ENCODE results near the gene U2AF1L4. TPM values are rescaled to one million over a fixed set of nuclear protein-coding genes. Genes with fewer than 3 reads are reported as not detected.
A peak's percentile ranks its signal among the peaks of the same experiment; 100 is the strongest.

Gene U2AF1L4
- total RNA-seq, 1 experiment from 2014 or later = 24.6 TPM

- H3K27ac Mint-ChIP-seq (ENCODE audit: unreplicated experiment) = peak overlapping the region; percentile 87
- H3K9me3 Mint-ChIP-seq (ENCODE audit: unreplicated experiment) = no peaks in the 10 kb centered on the region
- ChIA-PET POLR2A (interaction anchor here (1.0 to 1.1 kb wide), 2 partner anchors 9 to 21 kb away, joined by 3 to 4 read pairs; partner anchors contain the start of gene LIN37), CTCF (interaction anchor here (1.0 kb wide), 1 partner anchor 9 kb away, joined by 3 read pairs; the partner anchor contains the start of gene LIN37)
- peak overlapping the region; percentile 53 for H3K4me3 ChIP-seq (ENCODE audit: low read depth, low read length)
- peaks cover 76% of the 10 kb centered on the region for H3K36me3 Mint-ChIP-seq (ENCODE audit: insufficient read depth, unreplicated experiment)
- peaks cover 8% of the 10 kb centered on the region; the same call in 1 of the 2 replicates for H3K36me3 ChIP-seq (ENCODE audit: control insufficient read depth, insufficient read depth, low read length)
- H3K4me1 ChIP-seq = peaks cover 6% of the 10 kb centered on the region; the same call in 1 of the 2 replicates
- no TSS peak for BruUV-seq (replicated peaks)
- no peaks in the 10 kb centered on the region for H3K9me3 ChIP-seq
- H3K4me3 Mint-ChIP-seq (ENCODE audit: unreplicated experiment) = peak overlapping the region; percentile 97
- TF ChIP-seq CTCF (IDR thresholded peaks at IDR 0.05; ENCODE audit: insufficient read depth in 1 of 2, low read depth in 1 of 2, low read length in 1 of 2, severe bottlenecking in 1 of 2, unreplicated experiment in 1 of 2) = no peak
- H3K27me3 Mint-ChIP-seq (ENCODE audit: insufficient read depth, unreplicated experiment) = no peaks in the 10 kb centered on the region
- DNase-seq = no peak
- H3K27me3 ChIP-seq (replicated peaks; ENCODE audit: control insufficient read depth, insufficient read depth, low read length) = no peaks in the 10 kb centered on the region
- H3K4me1 Mint-ChIP-seq (ENCODE audit: low read depth, unreplicated experiment) = peaks cover 11% of the 10 kb centered on the region
- intact Hi-C loops (cut with micrococcal nuclease; ENCODE audit: unreplicated experiment) = loop anchor here (1.0 to 2.0 kb wide), 2 partner anchors 22 to 47 kb away; no protein-coding TSS in a partner anchor
These were observed 5.7 kb downstream of the U2AF1L4 start for GRCh38 chr19:35739275-35740107.

DNA sequence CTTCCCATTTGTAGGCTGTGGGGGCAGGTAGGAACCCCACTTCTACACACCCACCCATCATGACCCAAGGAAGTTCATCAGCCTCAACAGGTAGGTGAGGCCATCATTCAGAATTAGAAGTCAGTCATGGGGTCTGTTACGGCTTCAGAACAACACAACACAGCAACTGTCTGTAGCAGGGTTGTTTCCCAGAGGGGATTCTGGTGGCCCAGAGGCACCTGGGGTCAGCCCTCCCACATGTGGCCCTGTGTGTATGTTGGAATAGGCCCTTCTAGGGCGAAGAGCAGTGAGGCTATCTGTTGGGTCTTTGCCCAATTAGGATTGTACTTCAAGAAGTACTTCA, 6.4 kb downstream of the U2AF1L4 start:
- no TSS peak for BruUV-seq (replicated peaks)
- intact Hi-C loops (cut with micrococcal nuclease; ENCODE audit: unreplicated experiment) = no loop called here
- no peak for DNase-seq
- peaks cover 12% of the 10 kb centered on the region for H3K36me3 ChIP-seq (ENCODE audit: control insufficient read depth, insufficient read depth, low read length)
- peaks cover 4% of the 10 kb centered on the region; the same call in 1 of the 2 replicates for H3K4me1 ChIP-seq
- H3K9me3 Mint-ChIP-seq (ENCODE audit: unreplicated experiment) = no peaks in the 10 kb centered on the region
- H3K36me3 Mint-ChIP-seq (ENCODE audit: insufficient read depth, unreplicated experiment) = peaks cover 82% of the 10 kb centered on the region
- peaks cover 11% of the 10 kb centered on the region for H3K4me1 Mint-ChIP-seq (ENCODE audit: low read depth, unreplicated experiment)
- POLR2A ChIA-PET = no interaction called here
- H3K4me3 ChIP-seq (ENCODE audit: low read depth, low read length) = no peak overlapping the region
- H3K27me3 ChIP-seq (replicated peaks; ENCODE audit: control insufficient read depth, insufficient read depth, low read length) = no peaks in the 10 kb centered on the region
- CTCF ChIA-PET = no interaction called here
- peak overlapping the region; percentile 97 for H3K4me3 Mint-ChIP-seq (ENCODE audit: unreplicated experiment)
- TF ChIP-seq CTCF (IDR thresholded peaks at IDR 0.05; ENCODE audit: insufficient read depth in 1 of 2, low read depth in 1 of 2, low read length in 1 of 2, severe bottlenecking in 1 of 2, unreplicated experiment in 1 of 2) = no peak
- H3K27ac Mint-ChIP-seq (ENCODE audit: unreplicated experiment) = no peak overlapping the region
- H3K27me3 Mint-ChIP-seq (ENCODE audit: insufficient read depth, unreplicated experiment) = no peaks in the 10 kb centered on the region
- no peaks in the 10 kb centered on the region for H3K9me3 ChIP-seq

DNA sequence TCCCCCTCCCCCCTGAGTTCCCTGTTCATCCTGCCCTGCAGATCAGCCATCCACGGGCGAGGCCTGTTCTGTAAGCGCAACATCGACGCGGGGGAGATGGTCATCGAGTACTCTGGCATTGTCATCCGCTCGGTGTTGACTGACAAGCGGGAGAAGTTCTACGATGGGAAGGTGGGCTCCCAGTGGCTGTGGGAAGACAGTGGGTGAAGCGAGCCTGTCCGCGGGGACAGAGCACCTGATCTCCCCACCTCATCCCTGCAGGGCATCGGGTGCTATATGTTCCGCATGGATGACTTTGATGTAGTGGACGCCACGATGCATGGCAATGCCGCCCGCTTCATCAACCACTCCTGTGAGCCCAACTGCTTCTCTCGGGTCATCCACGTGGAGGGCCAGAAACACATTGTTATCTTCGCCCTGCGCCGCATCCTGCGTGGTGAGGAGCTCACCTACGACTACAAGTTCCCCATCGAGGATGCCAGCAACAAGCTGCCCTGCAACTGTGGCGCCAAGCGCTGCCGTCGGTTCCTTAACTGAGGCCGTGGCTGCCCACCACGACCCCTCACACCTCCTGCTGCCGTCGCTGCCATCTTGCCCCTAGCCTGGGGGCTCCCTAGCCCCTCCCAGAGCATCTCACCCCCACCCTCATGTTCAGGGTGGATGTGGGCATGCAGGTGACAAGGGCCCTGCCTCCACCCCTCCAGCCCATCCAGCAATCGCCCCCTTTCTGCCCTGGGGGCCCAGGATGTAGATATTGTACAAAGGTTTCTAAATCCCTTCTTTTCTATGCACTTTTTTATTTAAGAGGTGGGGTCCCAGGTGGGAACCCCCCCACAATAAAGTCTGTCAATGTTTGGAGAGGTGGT, 7.0 kb downstream of the U2AF1L4 start:
- no peak for DNase-seq
- H3K4me1 ChIP-seq = peaks cover 4% of the 10 kb centered on the region; the same call in 1 of the 2 replicates
- peaks cover 11% of the 10 kb centered on the region for H3K4me1 Mint-ChIP-seq (ENCODE audit: low read depth, unreplicated experiment)
- ChIA-PET POLR2A (no interaction called here), CTCF (interaction anchor here (0.9 to 1.0 kb wide), 2 partner anchors 43 to 193 kb away, joined by 3 to 4 read pairs; no protein-coding TSS in a partner anchor)
- no peaks in the 10 kb centered on the region for H3K27me3 ChIP-seq (replicated peaks; ENCODE audit: control insufficient read depth, insufficient read depth, low read length)
- no peak overlapping the region for H3K27ac Mint-ChIP-seq (ENCODE audit: unreplicated experiment)
- H3K4me3 ChIP-seq (ENCODE audit: low read depth, low read length) = no peak overlapping the region
- H3K36me3 Mint-ChIP-seq (ENCODE audit: insufficient read depth, unreplicated experiment) = peaks cover 86% of the 10 kb centered on the region
- no peaks in the 10 kb centered on the region for H3K9me3 ChIP-seq
- no peak for TF ChIP-seq CTCF (IDR thresholded peaks at IDR 0.05; ENCODE audit: insufficient read depth in 1 of 2, low read depth in 1 of 2, low read length in 1 of 2, severe bottlenecking in 1 of 2, unreplicated experiment in 1 of 2)
- H3K36me3 ChIP-seq (ENCODE audit: control insufficient read depth, insufficient read depth, low read length) = peaks cover 12% of the 10 kb centered on the region
- no peaks in the 10 kb centered on the region for H3K9me3 Mint-ChIP-seq (ENCODE audit: unreplicated experiment)
- H3K4me3 Mint-ChIP-seq (ENCODE audit: unreplicated experiment) = no peak overlapping the region
- BruUV-seq (replicated peaks) = TSS peak; percentile 67
- H3K27me3 Mint-ChIP-seq (ENCODE audit: insufficient read depth, unreplicated experiment) = no peaks in the 10 kb centered on the region
- intact Hi-C loops (cut with micrococcal nuclease; ENCODE audit: unreplicated experiment) = no loop called here

Measured in Caco-2 (cell line).